Endothelial cell of umbilical vein (primary cell): ENCODE results near the gene ZNF425.

Source experiments
- CTCF ChIP-seq, 2 donors: IDR thresholded peaks; 1 replicate in 1 of 2; 2 replicates in 1 of 2; pipeline ENCODE4 v1.5.1; 2011; ENCODE audit warnings: low read length in 2 of 2, mild to moderate bottlenecking in 2 of 2, moderate library complexity in 2 of 2, control low read depth in 1 of 2, inconsistent platforms in 1 of 2, low read depth in 1 of 2; ENCODE audit not compliant: insufficient read depth in 1 of 2; ENCODE audit errors: extremely low read depth in 1 of 2
- EZH2 ChIP-seq: IDR thresholded peaks from 2 replicates; pipeline ENCODE4 v1.6.1; 2012; ENCODE audit warnings: borderline replicate concordance, low read depth, mild to moderate bottlenecking, moderate library complexity, low read length, inconsistent platforms; ENCODE audit not compliant: severe bottlenecking
- GATA2 ChIP-seq: IDR thresholded peaks from 2 replicates; pipeline ENCODE4 v1.7.0; 2011; ENCODE audit warnings: low read depth, mild to moderate bottlenecking, moderate library complexity, mixed read lengths, low read length; ENCODE audit not compliant: insufficient read length, insufficient read depth
- JUN ChIP-seq: IDR thresholded peaks from 2 replicates; pipeline ENCODE4 v1.6.1; 2011; ENCODE audit warnings: borderline replicate concordance, low read depth; ENCODE audit not compliant: insufficient read length, insufficient read depth
- MYC ChIP-seq: IDR thresholded peaks from one replicate; pipeline ENCODE4 v1.6.1; 2011; ENCODE audit warnings: mild to moderate bottlenecking, low read depth, low read length

- TF ChIP-seq JUN: no peak
- peak; percentile 23 to 40 for TF ChIP-seq CTCF (IDR thresholded peaks at IDR 0.05; ENCODE audit: extremely low read depth in 1 of 2, insufficient read depth in 1 of 2, low read depth in 1 of 2, low read length in 2 of 2)
- TF ChIP-seq EZH2: no peak
- no peak for TF ChIP-seq MYC
- TF ChIP-seq GATA2: no peak
Observed at GRCh38 chr7:149071641-149072437, 54.3 kb downstream of the ZNF425 start.
